Measurements from ENCODE around the gene MEX3D.

The MEX3D gene

GRCh38 chr19:1593501-1593772 lies 25.3 kb upstream of the MEX3D start:
- no peak for DNase-seq (ENCODE audit: low spot score)

- DNase-seq (ENCODE audit: low spot score), result peak; percentile 100
Observed at GRCh38 chr19:1592755-1593500, 24.8 kb upstream of the MEX3D start, which contains the start of gene MBD3. TSS of gene MBD3 (minus strand) at chr19:1592865. CDS start at chr19:1592631, 234 bp downstream.

GRCh38 chr19:1592024-1592754 lies 24.1 kb upstream of the MEX3D start:
- peak; percentile 97 for DNase-seq (ENCODE audit: low spot score)

DNA sequence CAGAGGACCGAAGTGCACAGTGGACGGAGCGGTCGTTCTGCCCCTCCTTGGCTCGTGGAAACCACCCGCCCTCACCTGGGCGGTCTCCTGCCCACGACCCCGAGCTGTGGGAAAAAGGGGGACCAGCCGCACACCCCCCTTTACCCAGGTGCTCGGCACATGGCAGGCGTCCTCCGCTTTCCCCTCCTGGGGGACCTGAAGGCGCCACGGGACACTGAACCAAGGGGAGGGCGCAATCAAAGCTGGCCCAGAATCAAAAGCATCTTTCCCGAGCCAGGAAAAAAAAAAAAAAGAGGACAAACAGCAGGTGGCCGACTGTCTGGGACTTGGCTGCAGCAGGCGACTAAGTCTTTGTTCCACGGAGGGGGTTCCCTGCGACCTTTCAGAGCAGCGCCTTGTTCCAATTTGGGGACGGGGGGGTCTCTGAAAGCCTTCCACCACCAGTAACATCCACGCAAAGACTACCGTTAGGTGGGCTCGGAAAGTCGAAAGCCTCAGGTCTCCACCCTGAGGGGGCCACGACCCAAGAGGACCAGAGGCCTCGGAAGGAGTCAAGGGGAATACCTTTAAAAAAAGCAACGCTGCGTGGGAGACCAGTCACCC lies 23.4 kb upstream of the MEX3D start:
- DNase-seq (ENCODE audit: low spot score), result peak; percentile 67

DNA sequence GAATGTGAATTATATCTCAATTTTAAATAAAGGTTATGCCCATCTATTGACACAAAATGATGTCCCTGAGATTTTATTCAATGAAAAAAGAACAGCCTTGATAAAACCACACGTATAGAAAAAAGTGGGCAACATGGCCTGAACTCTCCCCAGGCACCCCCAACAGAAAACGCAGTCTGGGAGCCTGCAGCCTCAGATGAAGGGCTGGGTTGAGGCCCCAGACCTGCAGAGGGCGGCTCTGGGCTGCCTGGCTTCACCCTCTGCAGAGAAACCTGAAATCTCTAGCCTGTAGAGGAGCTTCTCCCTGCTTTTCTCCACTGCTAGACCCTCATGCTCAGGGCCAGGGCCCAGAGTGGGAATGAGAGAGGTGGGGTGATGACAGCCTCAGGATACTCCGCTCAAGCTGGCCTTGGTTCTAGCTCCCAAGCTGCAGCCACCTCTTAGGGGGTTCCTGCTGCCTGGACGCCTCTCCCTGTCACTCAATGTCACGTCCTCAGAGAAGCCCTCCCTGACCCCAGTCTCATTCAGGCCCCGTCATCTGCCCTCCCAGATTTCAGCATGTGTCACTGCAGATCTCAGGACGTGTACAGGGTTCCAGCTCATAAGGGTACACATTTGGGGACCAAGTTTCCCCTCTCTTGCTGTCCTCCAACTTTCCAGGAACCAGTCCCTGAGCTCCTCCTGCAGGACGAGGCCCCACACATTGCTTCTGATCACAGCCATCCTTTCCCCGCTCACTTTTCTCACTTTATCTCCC lies 22.7 kb upstream of the MEX3D start:
- DNase-seq (ENCODE audit: low spot score), result peak; percentile 71

GRCh38 chr19:1587872-1588271 lies 19.7 kb upstream of the MEX3D start:
- peak; percentile 45 for DNase-seq (ENCODE audit: low spot score)

DNA sequence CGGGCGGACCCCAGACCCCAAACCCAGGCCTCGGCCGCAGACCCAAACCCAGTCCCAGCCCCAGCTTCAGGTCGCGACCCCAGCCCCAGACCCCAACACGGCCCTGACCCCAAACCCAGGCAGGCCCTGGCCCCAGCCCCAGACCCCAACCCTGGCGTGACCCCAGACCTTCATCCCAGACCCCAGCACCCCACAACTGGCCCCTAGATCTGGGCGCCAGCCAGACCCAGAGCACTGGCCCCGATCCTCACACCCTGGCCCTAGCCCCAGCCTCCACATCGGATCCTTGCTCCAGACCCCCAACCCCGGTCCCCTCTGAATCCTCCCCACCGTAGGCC lies 17.1 kb upstream of the MEX3D start:
- peak; percentile 27 for DNase-seq (ENCODE audit: low spot score)

- DNase-seq (ENCODE audit: low spot score), result peak; percentile 36
Observed at GRCh38 chr19:1584500-1585242, 16.5 kb upstream of the MEX3D start.

DNA sequence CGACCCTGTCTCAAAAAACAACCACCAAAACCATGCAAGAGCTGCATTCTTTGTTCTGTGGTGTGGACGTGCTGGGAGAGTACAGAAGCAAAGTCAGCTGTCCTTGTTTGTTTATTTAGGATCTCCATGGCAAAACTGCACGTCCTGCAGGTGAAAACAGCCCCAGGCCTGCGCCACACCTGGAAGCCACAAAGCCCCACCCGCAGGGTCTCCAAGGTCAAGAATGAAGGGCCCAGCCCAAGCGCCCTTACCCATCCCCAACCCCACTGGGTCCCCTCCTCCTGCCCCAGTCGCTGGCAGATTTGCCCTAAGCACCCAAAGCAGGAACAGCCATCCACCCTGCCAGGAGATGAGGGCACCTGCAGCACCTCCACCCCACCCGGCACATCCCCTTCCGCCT lies 14.1 kb upstream of the MEX3D start:
- DNase-seq (ENCODE audit: low spot score), result peak; percentile 22

DNA sequence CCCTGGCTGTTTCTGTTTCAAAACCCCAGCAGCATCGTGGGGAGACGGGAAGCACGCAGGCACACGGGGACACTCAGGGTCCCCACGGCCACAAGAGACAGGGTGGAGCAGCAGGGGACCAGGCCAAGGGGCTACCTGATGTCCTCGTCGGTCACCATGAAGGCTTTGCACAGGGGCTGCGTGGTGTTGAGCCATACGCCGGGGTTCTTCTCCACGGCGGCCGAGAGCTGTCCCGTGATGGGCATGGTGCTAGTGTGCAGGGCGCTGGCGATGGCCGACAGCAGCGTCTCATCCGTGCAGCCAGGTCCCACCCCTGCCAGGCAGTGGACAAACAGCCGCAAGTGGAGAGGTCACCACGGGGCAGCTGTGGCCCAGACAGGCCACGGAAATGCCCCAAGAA lies 12.8 kb upstream of the MEX3D start:
- DNase-seq (ENCODE audit: low spot score), result no peak

DNA sequence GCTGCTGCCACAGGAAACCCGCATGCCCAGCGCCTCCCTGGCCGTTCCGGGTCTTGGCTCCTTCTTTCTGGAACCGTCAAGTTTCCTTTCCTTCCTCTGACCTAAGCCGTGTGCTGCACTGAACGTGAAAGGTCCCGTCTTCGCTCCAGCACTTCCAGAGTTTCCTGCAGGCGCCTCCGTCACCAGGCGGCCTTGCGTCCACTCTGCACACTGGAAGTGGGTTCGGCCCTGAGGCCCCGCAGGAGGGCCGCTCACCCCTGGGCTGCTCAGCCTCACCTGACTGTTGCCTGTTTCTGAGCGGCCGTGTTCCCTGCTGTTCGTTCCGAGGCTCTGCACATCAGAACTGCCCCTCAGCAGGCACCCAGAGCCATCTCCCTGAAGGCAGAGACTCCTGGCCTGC lies 12.3 kb upstream of the MEX3D start:
- no peak for DNase-seq (ENCODE audit: low spot score)

GRCh38 chr19:1579222-1579621 lies 11.1 kb upstream of the MEX3D start:
- DNase-seq (ENCODE audit: low spot score), result peak; percentile 33

DNA sequence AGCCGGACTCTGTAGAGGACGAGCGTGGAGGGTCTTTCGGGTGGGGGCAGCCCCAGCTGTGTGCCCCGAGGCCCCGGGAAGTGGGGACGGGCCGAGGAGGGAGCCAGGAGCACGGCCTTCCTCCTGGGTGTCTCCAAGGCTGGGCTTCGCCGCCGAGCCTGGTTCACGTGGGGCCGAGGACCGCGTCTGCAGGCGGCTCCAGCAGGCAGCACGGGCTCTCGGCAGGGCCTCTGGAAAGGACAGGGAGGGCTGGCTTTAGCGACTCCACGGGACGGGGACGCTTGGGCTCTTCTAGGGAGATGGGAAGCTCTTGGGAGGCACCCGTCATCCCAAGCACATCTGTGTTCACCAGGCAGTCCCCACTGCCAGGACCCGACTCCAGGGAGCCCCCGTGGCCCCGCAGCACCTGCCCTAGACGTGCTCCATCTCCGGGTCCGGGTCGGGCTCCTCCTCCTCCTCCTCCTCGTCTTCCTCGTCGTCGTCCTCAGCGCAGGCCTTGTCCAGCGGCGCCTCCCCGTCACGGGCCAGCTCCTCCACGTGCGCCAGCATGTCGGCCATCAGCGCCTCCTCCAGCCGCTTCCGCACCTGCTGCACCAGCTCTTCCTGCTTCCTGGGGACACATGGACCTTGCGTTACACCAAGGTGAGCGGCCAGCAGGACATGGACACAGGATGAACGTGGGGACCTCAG lies 9.9 kb upstream of the MEX3D start:
- peak; percentile 23 for DNase-seq (ENCODE audit: low spot score)

- peak; percentile 20 for DNase-seq (ENCODE audit: low spot score)
Observed at GRCh38 chr19:1577090-1577928, 9.2 kb upstream of the MEX3D start.

GRCh38 chr19:1576242-1577089 lies 8.3 kb upstream of the MEX3D start:
- DNase-seq (ENCODE audit: low spot score), result peak; percentile 22

GRCh38 chr19:1575323-1576241 lies 7.5 kb upstream of the MEX3D start:
- DNase-seq (ENCODE audit: low spot score), result no peak

DNA sequence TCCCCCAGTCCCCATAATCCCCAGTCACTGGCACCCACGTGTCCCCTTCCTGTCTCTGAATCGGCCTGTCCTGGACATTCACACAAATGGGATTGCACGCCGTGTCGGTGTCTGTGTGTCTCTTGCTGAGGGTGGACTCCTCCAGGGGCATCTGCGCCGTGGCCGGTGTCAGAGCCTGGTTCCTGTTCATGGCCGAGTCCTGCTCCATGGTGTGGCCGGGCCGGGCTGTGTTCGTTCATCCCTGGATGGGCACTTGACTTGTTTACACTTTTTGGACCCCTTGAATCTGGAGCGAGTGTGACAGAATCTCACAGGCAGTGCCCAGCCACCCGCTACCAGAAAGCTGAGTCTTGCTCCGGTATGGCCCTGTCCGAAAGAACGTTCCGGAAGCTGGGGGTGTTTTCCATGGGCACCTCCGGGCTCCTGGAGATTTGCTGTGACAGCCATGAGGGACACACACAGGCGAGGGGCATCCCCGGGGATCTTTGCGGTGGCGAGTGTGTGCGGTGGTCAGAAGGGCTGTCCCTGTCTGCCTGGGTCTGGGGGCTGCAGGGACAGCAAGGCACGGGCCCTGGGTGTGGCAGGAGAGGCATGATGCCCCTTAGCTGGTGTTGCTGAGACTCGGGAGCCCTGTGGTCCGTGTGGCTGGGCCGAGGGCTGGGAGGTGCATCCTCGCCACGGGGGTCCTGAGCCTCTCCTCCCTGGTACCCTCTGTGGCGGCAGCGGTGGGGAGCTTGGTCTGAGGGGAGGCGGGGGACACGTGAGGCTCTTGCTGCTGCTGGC lies 6.4 kb upstream of the MEX3D start:
- peak; percentile 27 for DNase-seq (ENCODE audit: low spot score)

DNA sequence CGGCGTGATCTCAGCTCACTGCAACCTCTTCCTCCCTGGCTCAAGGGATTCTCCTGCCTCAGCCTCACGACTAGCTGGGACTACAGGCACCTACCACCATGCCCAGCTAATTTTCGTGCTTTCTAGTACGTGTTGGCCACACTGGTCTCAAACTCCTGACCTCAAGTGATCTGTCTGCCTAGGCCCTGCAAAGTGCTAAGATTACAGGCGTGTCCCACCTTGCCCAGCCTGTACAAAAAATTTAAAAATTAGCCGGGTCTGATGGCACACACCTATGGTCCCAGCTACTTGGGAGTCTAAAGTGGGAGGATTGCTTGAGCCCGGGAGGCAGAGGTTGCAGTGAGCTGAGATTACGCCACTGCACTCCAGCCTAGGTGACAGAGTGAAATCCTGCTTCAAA lies 4.7 kb upstream of the MEX3D start:
- DNase-seq (ENCODE audit: low spot score), result no peak
